CD4-positive, alpha-beta T cell treated with Interleukin-6 at 100 ng/mL for 8 hours (primary cell): ENCODE measurements around the gene RASL10A.

Experiments
- DNase-seq: peaks from one replicate; pipeline ENCODE4 v3.0.0-alpha.2; 2020; ENCODE audit warnings: mixed read lengths, low spot score

The RASL10A gene

DNA sequence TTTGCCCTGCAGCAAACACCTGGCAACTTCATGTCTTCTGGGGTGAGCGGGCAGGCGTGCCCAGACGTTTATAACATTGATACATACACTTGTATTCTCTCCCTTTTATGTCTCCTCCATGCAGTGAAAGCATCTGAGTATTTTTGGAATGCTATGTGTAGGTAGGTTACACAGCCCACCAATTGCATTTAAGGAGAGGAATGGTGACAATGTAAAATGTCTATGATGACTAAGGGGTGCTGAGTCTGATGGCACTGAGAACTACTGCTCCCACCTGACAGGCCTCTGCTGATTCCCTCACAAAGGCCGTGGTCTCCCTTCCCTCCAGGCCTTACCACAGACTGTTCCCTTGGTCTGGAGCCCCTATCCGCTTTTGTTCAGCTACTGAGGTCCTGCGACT lies 22.9 kb upstream of the RASL10A start:
- DNase-seq, result no peak

DNA sequence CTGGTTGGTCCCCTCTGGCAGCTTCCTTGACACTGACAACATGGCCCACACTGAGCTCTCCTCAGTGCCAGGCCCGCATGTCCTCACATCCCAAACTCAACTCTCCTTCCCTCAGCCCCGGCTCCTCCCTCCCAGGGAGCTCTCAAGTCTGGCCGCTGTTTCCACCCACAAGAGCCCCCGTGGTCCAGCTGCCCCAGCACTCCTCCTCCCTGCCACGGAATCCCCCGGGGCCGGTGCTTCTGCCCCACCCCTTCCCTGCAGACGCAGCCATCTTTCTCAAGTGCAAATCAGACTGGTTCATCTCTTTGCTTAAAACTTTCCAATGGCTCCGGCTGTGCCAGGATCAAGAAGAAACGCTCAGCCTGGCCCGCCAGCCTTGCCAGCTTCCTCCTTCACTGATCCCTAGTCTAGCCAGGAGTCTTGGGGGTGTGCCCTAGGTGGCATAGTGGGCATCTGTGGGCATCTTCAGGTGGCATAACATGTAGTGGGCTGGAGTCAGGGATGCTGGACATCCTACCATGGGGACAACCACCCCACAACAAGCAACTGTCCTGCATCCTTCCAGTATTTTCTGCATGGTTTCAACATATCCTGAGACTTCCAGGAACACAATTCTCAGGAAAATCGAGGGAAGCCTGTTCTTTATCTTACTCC lies 22.3 kb upstream of the RASL10A start:
- DNase-seq, result no peak

DNA sequence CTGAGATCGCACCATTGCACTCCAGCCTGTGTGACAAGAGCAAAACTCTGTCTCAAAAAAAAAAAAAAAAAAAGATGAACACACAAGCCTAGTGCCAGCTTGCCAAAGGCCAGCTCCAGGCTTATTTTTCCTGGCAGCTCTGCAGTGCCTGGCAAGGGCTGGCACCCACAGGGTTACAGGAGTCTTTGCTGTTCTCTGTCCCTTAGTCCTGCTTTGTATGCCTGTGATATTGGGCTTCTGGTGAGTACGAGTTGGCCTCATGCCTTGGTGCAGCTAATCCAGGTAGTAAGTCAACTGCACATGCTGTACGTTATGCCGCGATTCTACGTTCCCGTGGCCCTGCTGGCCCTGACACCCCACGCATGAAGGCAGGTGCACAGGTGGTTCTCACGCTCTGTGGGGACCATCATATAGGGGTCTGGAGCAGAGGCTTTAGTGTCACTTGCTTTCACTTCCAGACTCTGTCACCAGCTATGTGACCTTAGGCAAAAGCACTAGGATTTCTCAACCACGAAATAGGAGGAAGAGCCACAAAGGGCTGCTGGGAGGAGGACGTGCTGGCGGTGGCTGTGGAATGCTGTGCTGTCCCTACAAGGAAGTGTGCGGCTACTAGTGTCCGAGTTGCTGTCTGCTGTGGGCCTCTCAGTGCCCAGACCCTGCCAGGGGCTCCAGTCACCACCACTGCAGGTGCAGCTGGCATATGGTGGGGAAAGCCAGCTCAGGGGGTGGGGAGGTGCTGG lies 21.4 kb upstream of the RASL10A start:
- no peak for DNase-seq

DNA sequence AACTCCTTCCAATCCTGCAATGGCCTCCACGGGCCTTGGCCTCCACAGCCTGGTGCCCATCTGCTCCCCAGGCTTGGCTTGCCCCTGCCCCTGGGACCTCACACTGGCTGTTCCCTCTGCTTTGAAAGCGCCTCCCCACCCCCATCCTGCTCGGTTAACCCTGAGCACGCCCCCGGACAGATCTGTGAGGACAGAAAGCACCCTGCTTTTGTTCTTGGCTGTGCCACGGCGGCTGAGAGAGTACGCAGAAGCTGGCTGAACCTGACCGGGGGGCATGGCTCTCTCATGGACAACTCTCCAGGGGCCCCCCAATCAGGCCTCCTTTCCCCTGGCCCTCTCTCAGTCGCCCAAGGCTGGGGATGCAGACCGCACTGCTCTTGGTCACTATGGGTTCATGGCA lies 20.2 kb upstream of the RASL10A start:
- no peak for DNase-seq

DNA sequence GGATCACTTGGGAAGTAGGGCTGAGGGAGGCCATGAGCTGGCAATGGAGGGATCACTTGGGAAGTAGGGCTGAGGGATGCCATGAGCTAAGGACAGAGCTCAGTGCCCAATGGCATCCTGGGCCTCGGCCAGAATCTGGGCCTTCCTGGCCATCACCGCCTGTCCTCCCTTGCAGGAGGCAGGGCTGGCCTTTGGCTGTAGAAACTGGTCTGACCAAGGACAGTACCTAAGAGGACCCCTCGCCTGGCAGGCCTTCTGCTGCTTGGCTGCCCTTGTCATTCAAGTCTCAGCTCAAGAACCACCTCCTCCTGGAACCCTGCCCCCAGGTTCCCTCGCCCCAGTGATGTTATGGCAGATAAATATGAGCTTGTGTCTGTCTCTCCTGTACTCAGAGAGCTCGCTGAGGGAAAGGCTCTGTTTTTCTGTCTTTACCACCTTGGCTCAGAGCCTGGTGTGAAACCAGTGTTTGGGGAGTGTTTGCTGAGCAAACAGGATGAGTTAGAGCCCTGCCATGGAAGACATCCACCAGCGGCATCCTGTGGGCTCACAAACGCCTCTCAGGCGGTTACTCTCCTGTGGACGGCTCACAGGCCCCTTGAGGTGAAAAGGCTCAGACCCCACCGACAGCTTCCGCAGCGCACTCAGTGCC lies 19.3 kb upstream of the RASL10A start:
- DNase-seq, result no peak

DNA sequence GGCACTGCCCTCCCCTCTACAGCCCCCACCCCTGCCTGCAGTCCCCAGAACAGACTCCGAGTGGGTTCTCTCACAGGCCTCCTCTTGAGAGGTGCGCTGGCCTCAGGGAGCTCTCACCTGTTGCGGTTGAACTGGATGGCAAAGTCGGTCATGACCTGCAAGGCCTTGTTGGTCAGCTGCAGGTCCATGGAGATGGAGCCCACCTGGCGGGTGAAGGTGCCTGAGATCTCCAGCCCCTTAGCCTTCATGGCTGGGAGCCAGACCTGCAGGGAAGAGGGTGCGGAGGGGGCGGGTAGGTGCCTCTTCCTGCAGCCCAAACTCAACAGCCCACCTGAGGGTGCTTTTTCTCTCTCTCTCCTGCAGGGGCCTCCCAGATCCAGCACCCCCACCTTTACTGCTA lies 18.7 kb upstream of the RASL10A start:
- DNase-seq, result no peak

DNA sequence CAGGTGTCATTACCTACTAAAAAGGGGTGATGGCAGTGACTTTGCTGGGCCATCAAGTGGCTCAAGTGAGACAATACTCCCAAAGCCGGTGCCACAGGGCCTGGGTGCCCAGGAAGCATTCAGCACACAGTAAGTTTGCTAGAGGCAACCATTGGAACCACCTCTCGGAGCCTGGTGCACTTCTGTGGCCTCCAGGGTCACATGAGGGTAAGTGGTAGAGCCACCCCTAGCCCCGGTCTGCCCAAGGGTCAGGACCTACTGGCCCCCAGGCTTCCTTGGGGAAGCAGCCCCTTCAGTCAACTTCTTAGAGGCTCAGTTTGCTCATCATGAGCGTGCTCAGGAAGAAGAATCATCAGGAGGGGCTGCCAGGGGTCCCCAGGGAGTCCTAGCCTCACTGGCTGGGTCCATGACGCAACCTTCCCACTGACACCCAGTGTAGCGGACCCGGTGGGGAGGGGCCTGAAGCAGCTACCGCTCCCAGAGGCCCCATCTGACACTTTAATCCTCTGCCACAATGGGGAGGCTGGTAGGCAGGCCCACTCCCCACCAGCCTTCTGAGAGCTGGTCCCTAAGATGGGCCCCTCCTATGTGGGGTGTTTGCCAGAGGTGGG lies 17.5 kb upstream of the RASL10A start:
- DNase-seq, result no peak

DNA sequence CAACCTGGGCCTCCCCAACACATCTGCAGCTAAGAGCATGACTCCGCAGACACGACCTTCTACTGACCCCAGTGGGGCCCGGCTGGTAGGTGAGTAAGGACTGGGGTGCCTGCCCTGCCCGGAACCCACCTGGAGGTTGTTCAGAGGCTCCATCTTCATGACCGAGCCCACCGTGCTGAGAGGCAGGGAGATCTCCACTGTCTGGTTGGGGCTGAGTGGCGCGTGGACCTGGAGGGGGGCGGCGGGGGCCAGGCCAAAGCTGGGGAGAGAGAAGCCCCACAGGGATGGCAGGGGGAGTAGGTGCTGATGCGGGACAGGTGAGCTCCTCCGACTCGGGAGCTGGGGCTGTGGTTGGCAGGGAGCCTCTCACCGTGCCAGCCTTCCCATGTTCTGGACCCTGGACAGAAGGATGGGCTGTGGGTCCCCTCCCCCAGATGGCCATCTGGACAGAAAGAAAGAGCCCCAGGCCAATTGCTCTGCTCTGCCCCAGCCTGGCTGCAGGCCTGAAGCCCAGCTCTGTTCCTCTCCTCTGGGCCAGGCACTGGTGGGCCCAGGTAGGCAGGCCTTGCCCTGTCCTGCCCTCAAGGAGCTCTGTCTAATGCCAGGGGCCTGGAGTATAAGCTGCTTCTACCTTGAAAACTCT lies 16.3 kb upstream of the RASL10A start:
- DNase-seq, result no peak

DNA sequence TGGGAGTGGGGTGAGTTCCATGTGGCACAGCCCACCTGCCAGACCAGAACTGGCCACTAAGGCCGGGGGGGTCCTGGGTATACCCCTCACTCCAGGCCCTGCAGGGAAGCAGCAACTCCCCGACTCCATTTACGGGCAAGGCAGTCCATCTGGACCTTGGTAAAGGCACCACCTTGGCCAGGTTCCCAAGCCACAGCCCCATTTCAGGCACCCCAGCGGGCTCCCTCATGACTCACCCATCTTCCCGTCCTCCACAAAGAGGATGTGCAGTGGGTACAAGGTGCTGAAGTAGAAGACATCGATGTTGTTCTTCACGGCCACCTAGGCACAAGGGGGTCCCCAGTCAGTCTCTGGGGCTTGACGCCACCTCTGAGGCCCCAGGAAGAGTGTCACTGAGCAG lies 15.7 kb upstream of the RASL10A start:
- no peak for DNase-seq

DNA sequence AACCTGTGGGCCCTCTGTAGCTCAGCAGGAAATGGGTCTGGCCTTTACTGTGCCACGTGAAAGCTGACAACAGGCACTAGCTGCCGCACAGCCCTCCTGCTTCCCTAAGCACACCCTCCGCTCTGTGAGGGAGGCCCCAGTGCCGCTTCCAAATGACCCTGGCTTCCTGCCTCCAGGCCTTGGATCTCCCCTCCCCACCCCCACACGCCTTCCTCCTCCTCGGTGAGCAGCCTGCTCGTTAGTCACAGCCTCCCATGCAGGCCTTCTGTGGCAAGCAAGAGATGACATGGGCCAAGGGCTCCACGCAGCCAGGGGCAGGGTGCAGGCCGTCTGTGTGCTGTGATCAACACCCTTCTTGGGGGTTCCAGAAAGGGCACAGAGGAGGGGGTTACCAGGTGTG lies 15.3 kb upstream of the RASL10A start:
- no peak for DNase-seq

DNA sequence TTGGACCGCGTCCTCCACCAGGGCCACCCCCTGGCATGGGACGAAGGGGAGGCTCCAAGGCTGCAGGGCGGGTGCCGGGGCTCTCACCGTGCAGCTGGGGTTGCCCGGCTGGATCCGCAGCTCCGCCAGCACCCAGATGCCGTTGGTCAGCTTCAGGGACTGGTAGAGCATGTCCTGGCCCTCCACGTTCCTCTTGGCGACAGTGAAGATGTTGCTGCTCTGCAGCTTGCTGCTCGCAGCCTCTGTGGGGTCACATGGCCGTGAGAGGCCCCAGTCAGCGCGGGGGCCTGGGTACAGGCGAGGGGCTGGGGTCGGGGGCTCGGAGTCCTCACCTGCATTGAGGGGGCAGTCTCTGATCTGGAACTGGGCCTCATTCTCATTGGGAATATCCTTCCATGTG lies 14.8 kb upstream of the RASL10A start:
- no peak for DNase-seq

DNA sequence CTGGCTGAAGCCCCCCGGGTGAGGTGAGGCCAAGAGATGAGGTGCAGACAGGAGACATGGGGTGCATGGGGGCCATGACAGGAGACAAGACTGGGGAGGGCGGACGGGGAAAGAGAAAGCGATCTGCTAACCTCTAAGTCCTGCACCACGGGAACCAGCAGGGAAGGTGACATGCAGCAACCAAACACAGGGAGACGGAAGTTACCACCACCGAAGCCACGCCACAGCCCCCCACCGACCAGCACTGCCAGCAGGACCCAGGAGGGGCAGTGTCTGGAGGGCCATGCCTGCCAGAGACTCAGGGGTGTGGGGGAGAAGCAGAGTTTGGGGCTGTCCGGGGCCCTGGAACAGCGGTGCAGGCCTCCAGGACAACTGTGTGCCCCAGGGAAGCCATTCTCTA lies 14.1 kb upstream of the RASL10A start:
- no peak for DNase-seq

DNA sequence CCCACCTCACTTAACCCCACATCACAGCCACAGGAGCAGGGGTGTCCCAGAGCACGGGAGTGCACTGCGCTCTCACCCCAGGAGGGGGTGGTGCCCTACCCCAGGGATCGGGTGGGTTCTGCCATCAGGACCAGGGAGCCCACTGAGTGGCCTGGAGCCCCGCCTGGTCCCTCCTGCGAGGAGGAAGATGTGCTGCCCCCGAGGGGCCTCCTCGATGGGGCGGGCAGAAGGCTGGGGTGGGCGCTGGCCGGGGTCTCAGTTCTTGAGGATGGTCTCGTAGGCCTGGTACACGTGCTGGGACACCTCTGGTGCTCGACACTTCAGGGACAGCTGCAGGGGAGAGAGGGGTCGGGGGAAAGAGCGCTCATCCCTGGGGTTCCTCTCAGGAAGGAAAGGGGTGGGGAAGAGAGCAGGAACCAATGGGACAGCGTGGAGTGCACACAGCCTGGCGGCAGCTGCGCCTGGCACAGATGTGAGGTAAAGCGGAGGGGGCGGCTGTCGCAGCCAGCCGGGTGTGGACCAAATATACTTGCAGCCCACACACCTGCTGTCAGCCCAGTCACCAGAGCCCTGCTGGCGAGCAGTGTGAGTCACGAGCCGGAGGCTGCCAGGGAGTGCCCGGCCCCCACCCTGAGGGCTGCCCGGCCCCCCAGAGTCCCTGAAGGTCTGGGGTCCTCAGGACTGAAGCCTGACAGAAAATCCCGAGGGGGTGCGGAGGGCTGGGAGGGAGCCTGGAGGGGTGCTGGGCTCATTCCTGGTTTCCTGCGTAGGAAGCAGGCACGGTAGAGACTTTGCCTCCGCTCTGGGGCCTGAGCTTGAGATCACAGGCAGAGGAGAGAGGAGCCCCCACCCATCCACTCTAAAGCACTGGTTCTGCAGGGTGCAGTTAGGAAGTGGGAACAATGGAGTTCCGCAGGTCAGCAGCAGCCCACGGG lies 13.3 kb upstream of the RASL10A start:
- no peak for DNase-seq

DNA sequence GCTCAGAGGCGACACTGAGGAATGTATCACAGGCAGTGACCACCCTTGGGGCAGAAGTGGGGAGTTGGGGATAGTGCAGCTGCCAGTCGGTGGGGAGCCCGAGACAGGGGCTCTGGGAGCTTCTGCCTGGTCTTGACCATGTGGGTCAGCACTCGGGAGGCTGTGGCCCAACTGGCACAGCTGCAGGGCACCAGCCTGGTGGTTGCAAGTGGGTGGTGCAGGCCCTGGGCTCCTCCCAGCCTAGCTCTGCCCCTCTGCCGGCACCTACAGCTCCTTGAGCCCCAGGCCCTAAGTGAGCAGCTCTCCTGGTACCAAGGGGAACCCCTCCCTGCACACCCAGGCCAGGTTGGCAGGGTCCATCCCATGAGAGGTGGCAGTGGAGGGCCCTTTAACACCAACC lies 12.6 kb upstream of the RASL10A start:
- DNase-seq, result no peak

DNA sequence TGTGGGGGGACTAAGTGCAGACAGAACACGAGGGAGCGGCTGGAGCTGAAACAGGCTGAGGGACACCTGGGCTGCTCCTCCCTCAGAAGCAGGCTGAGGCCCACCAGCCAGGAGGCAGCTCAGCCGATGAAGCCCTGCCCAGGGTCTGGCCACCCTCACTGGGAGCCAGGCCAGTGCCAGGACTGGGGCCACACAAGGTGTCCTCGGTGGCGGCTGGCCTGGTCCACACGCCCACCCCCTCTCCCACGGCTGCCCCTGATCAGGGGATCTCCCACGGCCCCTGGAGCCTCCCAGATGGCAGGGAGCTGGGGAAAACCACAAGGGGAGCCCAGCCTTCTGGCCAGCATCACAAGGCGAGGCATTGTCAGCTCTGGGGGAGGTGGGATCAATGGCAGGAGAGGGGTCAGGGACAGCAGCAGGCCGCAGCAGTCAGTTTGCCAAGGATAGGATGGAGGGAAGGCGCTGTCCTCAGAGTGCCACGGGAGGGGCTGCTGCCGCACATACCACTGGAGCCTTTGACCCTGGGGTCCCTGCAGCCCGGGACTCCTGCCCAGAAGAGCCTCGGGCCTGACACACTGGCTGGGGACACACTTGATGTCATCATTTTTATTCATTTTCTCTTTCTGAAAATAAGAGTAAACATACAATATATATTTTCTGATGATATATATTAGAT lies 11.7 kb upstream of the RASL10A start:
- no peak for DNase-seq

DNA sequence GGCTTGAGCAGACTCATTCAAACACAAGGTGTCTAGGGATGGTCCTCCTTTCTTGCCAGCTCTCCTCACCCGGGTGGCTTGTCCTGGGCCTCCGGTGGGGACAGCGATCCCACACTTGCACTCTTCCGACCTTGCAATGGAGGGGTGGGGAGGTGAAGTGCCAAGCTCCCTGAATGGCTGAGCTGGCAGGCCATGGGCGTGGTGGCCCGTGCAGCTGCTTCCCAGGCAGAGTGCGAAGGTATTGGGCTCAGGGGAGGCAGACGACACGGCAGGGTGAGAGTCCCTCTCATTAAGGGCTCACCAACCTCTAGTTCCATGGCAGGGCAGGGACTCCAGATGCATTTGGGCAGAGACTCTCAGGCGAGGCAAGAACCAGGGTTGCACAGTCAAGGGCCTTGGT lies 11.0 kb upstream of the RASL10A start:
- no peak for DNase-seq

DNA sequence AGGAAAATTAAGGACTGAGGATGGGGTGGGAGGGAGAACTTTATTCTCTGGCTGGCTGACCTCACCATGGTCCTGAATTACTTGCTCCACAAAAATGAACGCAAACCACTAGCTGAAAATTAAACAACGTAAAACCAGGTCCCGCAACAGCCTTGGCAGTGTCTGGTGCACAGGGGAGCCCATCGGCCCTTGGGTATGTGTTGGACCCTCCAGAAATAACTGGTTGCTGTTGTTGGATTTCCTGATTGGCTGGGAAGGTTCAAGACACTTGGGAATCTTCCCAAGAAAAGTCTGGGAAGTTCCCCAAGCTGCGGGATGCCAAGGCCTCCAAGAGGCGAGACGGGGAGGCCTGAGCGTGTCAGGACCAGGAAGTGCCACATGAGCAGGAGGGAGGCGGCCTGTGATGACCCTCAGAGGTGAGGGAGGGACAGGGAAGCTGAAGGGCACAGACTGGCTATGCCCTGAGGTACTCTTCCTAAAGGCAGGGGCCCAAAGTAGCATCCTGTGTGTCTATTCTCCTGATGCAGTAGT lies 10.4 kb upstream of the RASL10A start:
- DNase-seq, result no peak

DNA sequence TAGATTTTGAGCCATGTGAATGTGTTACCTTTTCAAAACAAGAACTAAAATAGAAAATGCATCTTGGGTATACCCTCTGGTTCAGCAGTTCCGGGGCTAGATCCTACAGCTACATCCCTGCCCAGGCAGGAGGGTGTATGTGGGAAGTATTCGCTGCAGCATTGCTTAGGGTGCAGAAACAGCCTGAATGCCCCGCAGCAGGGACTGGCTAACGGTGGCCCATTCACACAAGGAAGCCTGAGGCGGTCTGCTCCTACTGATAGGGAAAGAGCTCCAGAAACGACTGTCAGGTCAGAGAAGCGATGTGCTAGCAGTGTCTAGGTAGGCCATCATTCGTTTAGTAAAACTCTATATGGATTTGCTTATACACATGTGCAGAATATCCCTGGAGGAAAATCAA lies 9.9 kb upstream of the RASL10A start:
- no peak for DNase-seq

DNA sequence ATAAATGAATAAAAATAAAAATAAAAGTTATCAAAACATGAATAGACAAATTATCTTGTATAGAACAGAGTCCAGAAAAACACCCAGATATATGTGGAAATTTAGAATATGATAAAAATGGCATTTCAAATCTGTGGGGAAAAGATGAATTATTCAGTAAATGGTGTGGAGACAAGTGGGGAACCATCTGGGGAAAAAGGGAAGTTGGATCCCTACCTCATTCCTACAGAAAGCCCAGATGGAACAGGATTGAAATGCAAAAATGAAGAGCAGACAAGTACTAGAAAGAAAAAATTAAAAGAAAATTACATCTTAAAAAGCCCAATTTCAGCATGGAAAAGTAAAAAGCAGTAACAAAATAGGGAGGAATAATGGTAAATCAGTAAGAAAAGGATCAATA lies 8.1 kb upstream of the RASL10A start:
- no peak for DNase-seq

DNA sequence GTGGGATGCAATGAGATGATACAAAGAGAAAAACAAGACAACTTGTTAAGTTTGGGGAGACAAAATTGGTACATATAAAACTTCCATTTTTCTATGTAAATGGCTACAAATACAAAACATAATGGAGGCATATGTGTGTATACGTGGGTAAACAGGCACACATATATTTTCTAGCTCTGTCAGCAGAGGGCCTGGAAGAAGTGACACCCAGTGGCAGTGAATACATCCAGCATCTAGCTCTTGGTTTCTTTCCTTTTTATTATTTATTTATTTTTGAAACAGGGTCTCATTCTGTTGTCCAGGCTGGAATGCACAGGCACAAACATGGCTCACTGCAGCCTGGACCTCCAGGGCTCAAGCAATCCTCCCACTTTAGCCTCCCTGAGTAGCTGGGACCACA lies 5.0 kb upstream of the RASL10A start:
- DNase-seq, result no peak

DNA sequence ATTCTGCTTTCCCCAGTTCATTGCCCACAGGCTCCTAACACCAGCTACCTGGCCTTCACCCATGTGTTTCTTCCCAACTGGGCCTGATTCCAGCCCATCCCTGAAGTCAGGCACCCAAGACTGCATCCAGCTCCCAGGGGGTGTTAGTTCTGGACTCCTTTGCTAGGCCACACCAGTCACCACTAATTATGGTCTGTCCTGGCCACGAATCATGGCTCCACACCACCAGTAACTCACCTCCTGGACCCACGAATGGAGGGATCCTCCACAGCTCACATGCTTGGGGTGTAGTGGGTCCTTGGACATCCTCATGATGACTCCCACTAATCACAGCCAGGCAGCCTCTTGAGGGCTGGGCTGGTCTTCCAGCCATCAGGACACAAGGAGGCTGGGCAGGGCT lies 3.6 kb upstream of the RASL10A start:
- DNase-seq, result no peak
